HepG2 (cell line): ENCODE results near the gene KATNAL1. TPM values are rescaled to one million over a fixed set of nuclear protein-coding genes. Genes with fewer than 3 reads are reported as not detected.

ENCODE experiments used
- ARHGAP35 ChIP-seq: sonication (generic); formaldehyde crosslinking; IDR thresholded peaks from 2 replicates; pipeline ENCODE4 v1.9.0; 2022; ENCODE audit warnings: mild to moderate bottlenecking, inconsistent platforms, moderate library complexity, missing genetic modification reagents, borderline replicate concordance
- ARID5B ChIP-seq: IDR thresholded peaks from 2 replicates; pipeline ENCODE4 v1.4.0; 2020; ENCODE audit warnings: mild to moderate bottlenecking, missing genetic modification reagents
- ATF4 ChIP-seq, 2 experiments: fragments of 450-650 bp in 1 of 2; sonication (generic) in 1 of 2; formaldehyde crosslinking; IDR thresholded peaks; 2 replicates each; pipeline versions ENCODE4 v1.5.0 to v1.8.0; 2020 to 2022; ENCODE audit warnings: mild to moderate bottlenecking in 1 of 2, missing genetic modification reagents in 1 of 2
- GATAD2A ChIP-seq: IDR thresholded peaks from 2 replicates; pipeline ENCODE4 v1.6.1; 2016
- HINFP ChIP-seq: sonication (generic); formaldehyde crosslinking; IDR thresholded peaks from 2 replicates; pipeline ENCODE4 v1.4.0; 2020; ENCODE audit warnings: low read depth, mild to moderate bottlenecking, missing genetic modification reagents
- HOXA9 ChIP-seq: sonication (generic); formaldehyde crosslinking; IDR thresholded peaks from 2 replicates; pipeline ENCODE4 v1.8.1; 2022; ENCODE audit warnings: missing genetic modification reagents, mild to moderate bottlenecking, moderate library complexity, borderline replicate concordance
- KLF16 ChIP-seq, 2 experiments: sonication (generic) in 1 of 2; formaldehyde crosslinking in 1 of 2; IDR thresholded peaks; 2 replicates each; pipeline versions ENCODE4 v1.6.1 to v1.8.0; 2016 to 2023; ENCODE audit warnings: missing genetic modification reagents in 2 of 2, missing compliant biosample characterization in 1 of 2
- MAZ ChIP-seq, 2 experiments: sonication (generic) in 1 of 2; formaldehyde crosslinking in 1 of 2; IDR thresholded peaks; 2 replicates each; pipeline versions ENCODE4 v1.5.0 to v1.6.1; 2012 to 2020; ENCODE audit warnings: low read depth in 2 of 2, mild to moderate bottlenecking in 2 of 2, borderline replicate concordance in 1 of 2, improper control_type of control experiment in 1 of 2, low read length in 1 of 2, missing genetic modification reagents in 1 of 2, moderate library complexity in 1 of 2
- MED1 ChIP-seq: sonication (generic); formaldehyde crosslinking; IDR thresholded peaks from 2 replicates; pipeline ENCODE4 v1.4.0; 2020; ENCODE audit warnings: missing genetic modification reagents
- RFXAP ChIP-seq: sonication (generic); formaldehyde crosslinking; IDR thresholded peaks from 2 replicates; pipeline ENCODE4 v1.4.0; 2020; ENCODE audit warnings: missing genetic modification reagents, borderline replicate concordance
- XBP1 ChIP-seq: sonication (generic); formaldehyde crosslinking; IDR thresholded peaks from 2 replicates; pipeline ENCODE4 v1.5.0; 2020; ENCODE audit warnings: missing genetic modification reagents
- ZFY ChIP-seq: sonication (generic); formaldehyde crosslinking; IDR thresholded peaks from 2 replicates; pipeline ENCODE4 v1.4.0; 2020; ENCODE audit warnings: missing genetic modification reagents
- ZIK1 ChIP-seq: sonication (generic); formaldehyde crosslinking; IDR thresholded peaks from 2 replicates; pipeline ENCODE4 v1.5.0; 2020; ENCODE audit warnings: mild to moderate bottlenecking, low read depth, missing genetic modification reagents, borderline replicate concordance
- ZKSCAN5 ChIP-seq: sonication (generic); formaldehyde crosslinking; IDR thresholded peaks from 2 replicates; pipeline ENCODE4 v1.5.1; 2020; ENCODE audit warnings: mild to moderate bottlenecking, missing genetic modification reagents
- polyA plus RNA-seq, 8 experiments: library from polyadenylated mRNA; depleted of rRNA in 3 of 8; stranded (reverse) in 7 of 8; unstranded in 1 of 8; fragments of >200 nt; fragmentation: Illumina TruSeq in 4 of 8; extraction: Trizol in 4 of 8; gene quantifications; 2 replicates each; pipeline versions ENCODE4 v1.2.1 to v1.2.3, GENCODE V29; 2011 to 2016; ENCODE audit warnings: low read depth in 4 of 8, missing spikeins in 1 of 8, mixed read lengths in 1 of 8; ENCODE audit not compliant: insufficient read depth in 1 of 8
- total RNA-seq, 5 experiments: library from RNA; depleted of rRNA; stranded (reverse); fragments of >200 nt; fragmentation: Illumina TruSeq; extraction: Trizol; gene quantifications; 2 replicates each; pipeline ENCODE4 v1.2.3, GENCODE V29; 2016; ENCODE audit warnings: low read depth in 1 of 5
- TF ChIP-seq, protein P1 (sequence below): sonication (generic); formaldehyde crosslinking; IDR thresholded peaks from 2 replicates; pipeline ENCODE4 v1.4.0; 2020; ENCODE audit warnings: missing genetic modification reagents, borderline replicate concordance
- TF ChIP-seq, protein P2 (sequence below): IDR thresholded peaks from 2 replicates; pipeline ENCODE4 v1.6.1; 2016; ENCODE audit warnings: mild to moderate bottlenecking

KATNAL1 gene
- total and polyA plus RNA-seq, 2 of the 13 experiments (the other 11 are each of a cell fraction or from before 2014, with no cell fraction given), result 3.2 to 11.8 TPM

GRCh38 chr13:30307194-30307970 is at the start of gene KATNAL1 (continued):
- TF ChIP-seq ARHGAP35 (CRISPR knock-in tag), result no peak
- TF ChIP-seq ZKSCAN5 (CRISPR knock-in tag), result peak; percentile 77; the same call in 1 of the 2 replicates
- 0 out of 2 replicates have a peak, but pooled peaks have one; percentile 22 for TF ChIP-seq RFXAP
- 0 out of 4 replicates have a peak, but pooled peaks of 1 of the 2 experiments have one; percentile 22 for TF ChIP-seq ATF4 (CRISPR knock-in tag; IDR thresholded peaks at IDR 0.05)
- TF ChIP-seq ZFY (CRISPR knock-in tag), result 0 out of 2 replicates have a peak, but pooled peaks have one; percentile 80
- peak; percentile 0; the same call in 1 of the 2 replicates for TF ChIP-seq MED1
- 0 out of 2 replicates have a peak, but pooled peaks have one; percentile 45 for TF ChIP-seq HINFP (CRISPR knock-in tag)
- 0 out of 4 replicates have a peak, but pooled peaks of 1 of the 2 experiments have one; percentile 20 for TF ChIP-seq KLF16 (CRISPR knock-in tag; IDR thresholded peaks at IDR 0.05)
- TF ChIP-seq, protein P1, sequence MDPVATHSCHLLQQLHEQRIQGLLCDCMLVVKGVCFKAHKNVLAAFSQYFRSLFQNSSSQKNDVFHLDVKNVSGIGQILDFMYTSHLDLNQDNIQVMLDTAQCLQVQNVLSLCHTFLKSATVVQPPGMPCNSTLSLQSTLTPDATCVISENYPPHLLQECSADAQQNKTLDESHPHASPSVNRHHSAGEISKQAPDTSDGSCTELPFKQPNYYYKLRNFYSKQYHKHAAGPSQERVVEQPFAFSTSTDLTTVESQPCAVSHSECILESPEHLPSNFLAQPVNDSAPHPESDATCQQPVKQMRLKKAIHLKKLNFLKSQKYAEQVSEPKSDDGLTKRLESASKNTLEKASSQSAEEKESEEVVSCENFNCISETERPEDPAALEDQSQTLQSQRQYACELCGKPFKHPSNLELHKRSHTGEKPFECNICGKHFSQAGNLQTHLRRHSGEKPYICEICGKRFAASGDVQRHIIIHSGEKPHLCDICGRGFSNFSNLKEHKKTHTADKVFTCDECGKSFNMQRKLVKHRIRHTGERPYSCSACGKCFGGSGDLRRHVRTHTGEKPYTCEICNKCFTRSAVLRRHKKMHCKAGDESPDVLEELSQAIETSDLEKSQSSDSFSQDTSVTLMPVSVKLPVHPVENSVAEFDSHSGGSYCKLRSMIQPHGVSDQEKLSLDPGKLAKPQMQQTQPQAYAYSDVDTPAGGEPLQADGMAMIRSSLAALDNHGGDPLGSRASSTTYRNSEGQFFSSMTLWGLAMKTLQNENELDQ (CRISPR knock-in tag), result no peak
- 0 out of 2 replicates have a peak, but pooled peaks have one; percentile 2 for TF ChIP-seq XBP1 (CRISPR knock-in tag)
- TF ChIP-seq HOXA9 (CRISPR knock-in tag), result peak; percentile 63; the same call in 1 of the 2 replicates
- no peak for TF ChIP-seq ZIK1
- TF ChIP-seq, protein P2, sequence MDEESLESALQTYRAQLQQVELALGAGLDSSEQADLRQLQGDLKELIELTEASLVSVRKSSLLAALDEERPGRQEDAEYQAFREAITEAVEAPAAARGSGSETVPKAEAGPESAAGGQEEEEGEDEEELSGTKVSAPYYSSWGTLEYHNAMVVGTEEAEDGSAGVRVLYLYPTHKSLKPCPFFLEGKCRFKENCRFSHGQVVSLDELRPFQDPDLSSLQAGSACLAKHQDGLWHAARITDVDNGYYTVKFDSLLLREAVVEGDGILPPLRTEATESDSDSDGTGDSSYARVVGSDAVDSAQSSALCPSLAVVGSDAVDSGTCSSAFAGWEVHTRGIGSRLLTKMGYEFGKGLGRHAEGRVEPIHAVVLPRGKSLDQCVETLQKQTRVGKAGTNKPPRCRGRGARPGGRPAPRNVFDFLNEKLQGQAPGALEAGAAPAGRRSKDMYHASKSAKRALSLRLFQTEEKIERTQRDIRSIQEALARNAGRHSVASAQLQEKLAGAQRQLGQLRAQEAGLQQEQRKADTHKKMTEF (CRISPR knock-in tag), result 0 out of 2 replicates have a peak, but pooled peaks have one; percentile 24
- peak; percentile 37; the same call in 1 of the 2 replicates for TF ChIP-seq MAZ (IDR thresholded peaks at IDR 0.05; ENCODE audit: borderline replicate concordance, low read depth, low read length)
- TF ChIP-seq MAZ (CRISPR knock-in tag; IDR thresholded peaks at IDR 0.05; ENCODE audit: low read depth), result peak; percentile 58
- peak; percentile 8; the same call in 1 of the 2 replicates for TF ChIP-seq GATAD2A (CRISPR knock-in tag)
- TF ChIP-seq ARID5B, result peak; percentile 23; the same call in 1 of the 2 replicates
